WTC11 (cell line): ENCODE results near the gene TMPRSS6. TPM values are rescaled to one million over a fixed set of nuclear protein-coding genes. Genes with fewer than 3 reads are reported as not detected.

Experiments
- ATAC-seq: fragments of 200-7000 bp; cut with Tn5 transposase; 2 replicates; pipeline ENCODE4 v1.10.0; 2021; ENCODE audit warnings: mild to moderate bottlenecking, moderate library complexity
- CTCF ChIA-PET: fragments of 300-600 bp; sonication (Branson Sonifier 250); formaldehyde crosslinking; loops from one replicate; lab custom pipeline; 2021; ENCODE audit warnings: antibody characterized with exemption; lab: Charles Lee
- POLR2A ChIA-PET: fragments of 350-600 bp; sonication (Branson Sonifier 250); formaldehyde crosslinking; loops from one replicate; lab custom pipeline; 2021; ENCODE audit warnings: antibody characterized with exemption; lab: Charles Lee
- DNase-seq: peaks from one replicate; pipeline ENCODE4 v3.0.0; 2021; ENCODE audit warnings: low spot score
- H3K27ac Mint-ChIP-seq: 2 replicates; pipeline ENCODE4 v1.8.0; 2021; ENCODE audit warnings: mixed read lengths
- H3K27me3 Mint-ChIP-seq: 2 replicates; pipeline ENCODE4 v1.8.0; 2021; ENCODE audit warnings: low read depth, mild to moderate bottlenecking, moderate library complexity, mixed read lengths
- H3K36me3 Mint-ChIP-seq: 2 replicates; pipeline ENCODE4 v1.8.0; 2021; ENCODE audit warnings: mixed read lengths
- H3K4me1 Mint-ChIP-seq: 2 replicates; pipeline ENCODE4 v1.8.0; 2022; ENCODE audit warnings: mixed read lengths
- H3K4me3 Mint-ChIP-seq: 2 replicates; pipeline ENCODE4 v1.8.0; 2021; ENCODE audit warnings: mild to moderate bottlenecking, moderate library complexity, mixed read lengths
- H3K9me3 Mint-ChIP-seq: 2 replicates; pipeline ENCODE4 v1.8.0; 2021; ENCODE audit warnings: mixed read lengths
- ETV6 ChIP-seq: sonication (generic); formaldehyde crosslinking; IDR thresholded peaks from 2 replicates; pipeline ENCODE4 v1.8.1; 2022; ENCODE audit warnings: mild to moderate bottlenecking, missing genetic modification reagents
- FOXK1 ChIP-seq: sonication (generic); formaldehyde crosslinking; IDR thresholded peaks from 2 replicates; pipeline ENCODE4 v1.8.0; 2022; ENCODE audit warnings: mild to moderate bottlenecking, moderate library complexity, missing genetic modification reagents
- NR3C1 ChIP-seq: sonication (generic); formaldehyde crosslinking; conservative IDR thresholded peaks from 2 replicates; pipeline ENCODE4 v1.8.1; 2023; ENCODE audit warnings: low read depth, mild to moderate bottlenecking, missing genetic modification reagents
- ZNF263 ChIP-seq: sonication (generic); formaldehyde crosslinking; IDR thresholded peaks from 2 replicates; pipeline ENCODE4 v1.8.1; 2022; ENCODE audit warnings: low read depth, mild to moderate bottlenecking, moderate library complexity, missing genetic modification reagents
- ZNF671 ChIP-seq: fragments of 250-450 bp; sonication (Bioruptor Pico); IDR thresholded peaks from 2 replicates; pipeline ENCODE4 v1.8.0; 2021; ENCODE audit warnings: mild to moderate bottlenecking
- total RNA-seq: library from RNA; stranded (reverse); gene quantifications from 3 replicates; pipeline ENCODE4 v1.2.3, GENCODE V29; 2021
- TF ChIP-seq, protein P1 (sequence below): sonication (generic); formaldehyde crosslinking; conservative IDR thresholded peaks from 2 replicates; pipeline ENCODE4 v1.8.1; 2023; ENCODE audit warnings: mild to moderate bottlenecking, low read depth, missing genetic modification reagents, moderate library complexity
- TF ChIP-seq, protein P2 (sequence below): sonication (generic); formaldehyde crosslinking; IDR thresholded peaks from 2 replicates; pipeline ENCODE4 v1.8.0; 2022; ENCODE audit warnings: missing genetic modification reagents
- TF ChIP-seq, protein P3 (sequence below): sonication (generic); formaldehyde crosslinking; IDR thresholded peaks from 2 replicates; pipeline ENCODE4 v1.8.0; 2022; ENCODE audit warnings: mild to moderate bottlenecking, missing genetic modification reagents
- TF ChIP-seq, protein P4 (sequence below): fragments of 250-450 bp; sonication (Bioruptor Pico); IDR thresholded peaks from 2 replicates; pipeline ENCODE4 v1.9.0; 2021; ENCODE audit warnings: mild to moderate bottlenecking

The TMPRSS6 gene
- total RNA-seq, 1 experiment from 2014 or later, result 0.11 TPM

DNA sequence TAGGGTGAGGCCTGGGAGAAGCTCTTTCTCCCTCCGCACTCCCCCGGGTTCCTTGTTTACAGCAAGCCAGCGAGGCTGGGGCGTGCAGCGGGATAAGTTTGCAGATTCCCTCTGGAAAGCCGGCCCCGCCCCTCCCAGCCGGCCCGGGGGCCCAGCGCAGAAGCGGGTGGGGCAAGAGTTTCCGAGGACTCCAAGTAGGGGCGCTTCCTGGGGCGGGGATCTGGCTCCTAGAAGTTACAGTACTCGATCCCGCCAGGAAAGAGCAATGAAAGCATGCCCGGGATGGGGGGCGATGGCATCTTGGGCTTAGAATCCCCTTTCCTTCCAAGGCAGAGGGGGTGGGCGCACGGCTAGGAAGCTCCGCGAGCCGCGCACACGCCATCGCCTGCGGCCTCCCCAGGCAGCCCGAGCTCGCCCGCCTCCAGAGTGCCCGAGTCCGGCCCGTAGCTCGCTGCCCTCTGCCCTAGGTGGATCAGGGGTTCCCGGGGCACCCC, 90.7 kb downstream of the TMPRSS6 start (continued):
- TF ChIP-seq, protein P1, sequence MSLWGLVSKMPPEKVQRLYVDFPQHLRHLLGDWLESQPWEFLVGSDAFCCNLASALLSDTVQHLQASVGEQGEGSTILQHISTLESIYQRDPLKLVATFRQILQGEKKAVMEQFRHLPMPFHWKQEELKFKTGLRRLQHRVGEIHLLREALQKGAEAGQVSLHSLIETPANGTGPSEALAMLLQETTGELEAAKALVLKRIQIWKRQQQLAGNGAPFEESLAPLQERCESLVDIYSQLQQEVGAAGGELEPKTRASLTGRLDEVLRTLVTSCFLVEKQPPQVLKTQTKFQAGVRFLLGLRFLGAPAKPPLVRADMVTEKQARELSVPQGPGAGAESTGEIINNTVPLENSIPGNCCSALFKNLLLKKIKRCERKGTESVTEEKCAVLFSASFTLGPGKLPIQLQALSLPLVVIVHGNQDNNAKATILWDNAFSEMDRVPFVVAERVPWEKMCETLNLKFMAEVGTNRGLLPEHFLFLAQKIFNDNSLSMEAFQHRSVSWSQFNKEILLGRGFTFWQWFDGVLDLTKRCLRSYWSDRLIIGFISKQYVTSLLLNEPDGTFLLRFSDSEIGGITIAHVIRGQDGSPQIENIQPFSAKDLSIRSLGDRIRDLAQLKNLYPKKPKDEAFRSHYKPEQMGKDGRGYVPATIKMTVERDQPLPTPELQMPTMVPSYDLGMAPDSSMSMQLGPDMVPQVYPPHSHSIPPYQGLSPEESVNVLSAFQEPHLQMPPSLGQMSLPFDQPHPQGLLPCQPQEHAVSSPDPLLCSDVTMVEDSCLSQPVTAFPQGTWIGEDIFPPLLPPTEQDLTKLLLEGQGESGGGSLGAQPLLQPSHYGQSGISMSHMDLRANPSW (CRISPR knock-in tag), result no peak
- no peak for TF ChIP-seq ETV6 (CRISPR knock-in tag)
- TF ChIP-seq ZNF671, result no peak

DNA sequence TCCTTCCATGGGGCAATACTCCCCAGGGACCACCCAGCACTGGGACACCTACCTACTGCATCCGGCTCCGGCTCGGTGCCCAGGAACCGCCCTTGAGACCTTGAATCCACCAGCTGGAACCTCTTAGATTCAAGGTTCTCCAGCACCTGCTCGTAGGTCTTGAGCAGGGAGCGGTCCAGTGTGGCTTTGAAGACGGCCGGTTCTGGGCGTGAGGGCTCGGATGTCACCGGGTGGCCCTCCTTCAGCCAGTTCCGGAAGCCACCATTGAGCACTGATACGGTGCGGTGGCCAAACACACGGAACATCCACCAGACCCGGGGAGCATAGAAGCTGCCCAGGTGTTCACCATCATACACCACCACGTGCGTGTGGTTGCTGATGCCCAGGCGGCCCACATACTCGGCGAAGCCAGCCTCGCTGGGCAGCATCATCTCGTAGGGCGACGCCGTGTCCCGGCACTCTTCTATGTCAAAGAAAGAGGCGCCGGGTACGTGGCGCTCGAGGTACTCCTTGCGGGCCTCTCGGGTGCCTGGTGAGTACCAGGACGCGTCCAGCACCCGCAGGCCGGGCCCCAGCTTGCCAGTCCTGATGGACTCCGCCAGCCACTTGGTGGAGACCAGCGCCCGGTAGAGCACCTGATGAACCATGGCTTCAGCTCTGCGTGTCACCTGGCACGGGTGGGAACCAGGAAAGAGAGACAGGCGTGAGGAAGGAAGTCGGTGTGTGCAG, 91.3 kb downstream of the TMPRSS6 start:
- Mint-ChIP-seq H3K27ac (peak overlapping the region; percentile 87; the same call in 1 of the 2 replicates), H3K27me3 (no peaks in the 10 kb centered on the region), H3K4me3 (peak overlapping the region; percentile 89)
- CTCF ChIA-PET, result interaction anchor here (0.8 to 5.1 kb wide), 10 partner anchors 12 to 236 kb away, joined by 3 to 38 read pairs (median 6); partner anchors contain the start of gene KCTD17
- TF ChIP-seq NR3C1 (CRISPR knock-in tag), result no peak
- TF ChIP-seq, protein P2, sequence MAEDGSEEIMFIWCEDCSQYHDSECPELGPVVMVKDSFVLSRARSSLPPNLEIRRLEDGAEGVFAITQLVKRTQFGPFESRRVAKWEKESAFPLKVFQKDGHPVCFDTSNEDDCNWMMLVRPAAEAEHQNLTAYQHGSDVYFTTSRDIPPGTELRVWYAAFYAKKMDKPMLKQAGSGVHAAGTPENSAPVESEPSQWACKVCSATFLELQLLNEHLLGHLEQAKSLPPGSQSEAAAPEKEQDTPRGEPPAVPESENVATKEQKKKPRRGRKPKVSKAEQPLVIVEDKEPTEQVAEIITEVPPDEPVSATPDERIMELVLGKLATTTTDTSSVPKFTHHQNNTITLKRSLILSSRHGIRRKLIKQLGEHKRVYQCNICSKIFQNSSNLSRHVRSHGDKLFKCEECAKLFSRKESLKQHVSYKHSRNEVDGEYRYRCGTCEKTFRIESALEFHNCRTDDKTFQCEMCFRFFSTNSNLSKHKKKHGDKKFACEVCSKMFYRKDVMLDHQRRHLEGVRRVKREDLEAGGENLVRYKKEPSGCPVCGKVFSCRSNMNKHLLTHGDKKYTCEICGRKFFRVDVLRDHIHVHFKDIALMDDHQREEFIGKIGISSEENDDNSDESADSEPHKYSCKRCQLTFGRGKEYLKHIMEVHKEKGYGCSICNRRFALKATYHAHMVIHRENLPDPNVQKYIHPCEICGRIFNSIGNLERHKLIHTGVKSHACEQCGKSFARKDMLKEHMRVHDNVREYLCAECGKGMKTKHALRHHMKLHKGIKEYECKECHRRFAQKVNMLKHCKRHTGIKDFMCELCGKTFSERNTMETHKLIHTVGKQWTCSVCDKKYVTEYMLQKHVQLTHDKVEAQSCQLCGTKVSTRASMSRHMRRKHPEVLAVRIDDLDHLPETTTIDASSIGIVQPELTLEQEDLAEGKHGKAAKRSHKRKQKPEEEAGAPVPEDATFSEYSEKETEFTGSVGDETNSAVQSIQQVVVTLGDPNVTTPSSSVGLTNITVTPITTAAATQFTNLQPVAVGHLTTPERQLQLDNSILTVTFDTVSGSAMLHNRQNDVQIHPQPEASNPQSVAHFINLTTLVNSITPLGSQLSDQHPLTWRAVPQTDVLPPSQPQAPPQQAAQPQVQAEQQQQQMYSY (CRISPR knock-in tag), result peak; percentile 37; the same call in 1 of the 2 replicates
- TF ChIP-seq, all 79 proteins: peak for 1
- ATAC-seq, result no peak
- Mint-ChIP-seq H3K36me3 (no peaks in the 10 kb centered on the region; the same call in 1 of the 2 replicates), H3K4me1 (peaks cover 29% of the 10 kb centered on the region), H3K9me3 (no peaks in the 10 kb centered on the region)
- POLR2A ChIA-PET, result interaction anchor here (0.9 to 1.8 kb wide), 2 partner anchors 12 to 145 kb away, joined by 3 to 5 read pairs; no protein-coding TSS in a partner anchor
- DNase-seq, result no peak

DNA sequence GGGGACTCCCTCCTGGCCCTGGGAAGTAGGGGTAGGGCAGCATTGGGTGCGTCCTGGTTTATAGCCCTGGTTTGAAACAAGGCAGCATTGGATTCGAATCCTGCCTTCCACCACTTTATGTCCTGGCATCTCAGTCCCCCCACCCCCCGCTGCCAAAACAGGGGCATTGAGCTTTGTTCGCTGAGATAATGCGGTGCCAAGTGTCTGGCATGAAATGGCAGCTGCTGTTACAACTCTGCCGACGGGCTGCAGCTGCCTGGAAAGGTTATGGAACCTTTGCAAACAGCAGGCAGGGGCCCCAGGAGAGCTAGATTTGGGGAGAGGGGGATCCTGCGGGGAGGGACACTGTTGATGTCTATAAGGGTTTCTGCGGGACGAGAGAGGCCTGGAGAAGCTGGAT, 92.2 kb downstream of the TMPRSS6 start:
- POLR2A ChIA-PET, result no interaction called here
- H3K4me3 Mint-ChIP-seq, result no peak overlapping the region
- H3K4me1 Mint-ChIP-seq, result peaks cover 29% of the 10 kb centered on the region
- DNase-seq (no peak), ATAC-seq (no peak)
- H3K27me3 Mint-ChIP-seq, result no peaks in the 10 kb centered on the region
- no peaks in the 10 kb centered on the region; the same call in 1 of the 2 replicates for H3K36me3 Mint-ChIP-seq
- CTCF ChIA-PET, result interaction anchor here (1.1 to 4.9 kb wide), 4 partner anchors 19 to 40 kb away, joined by 3 to 13 read pairs (median 10); no protein-coding TSS in a partner anchor
- TF ChIP-seq, protein P3, sequence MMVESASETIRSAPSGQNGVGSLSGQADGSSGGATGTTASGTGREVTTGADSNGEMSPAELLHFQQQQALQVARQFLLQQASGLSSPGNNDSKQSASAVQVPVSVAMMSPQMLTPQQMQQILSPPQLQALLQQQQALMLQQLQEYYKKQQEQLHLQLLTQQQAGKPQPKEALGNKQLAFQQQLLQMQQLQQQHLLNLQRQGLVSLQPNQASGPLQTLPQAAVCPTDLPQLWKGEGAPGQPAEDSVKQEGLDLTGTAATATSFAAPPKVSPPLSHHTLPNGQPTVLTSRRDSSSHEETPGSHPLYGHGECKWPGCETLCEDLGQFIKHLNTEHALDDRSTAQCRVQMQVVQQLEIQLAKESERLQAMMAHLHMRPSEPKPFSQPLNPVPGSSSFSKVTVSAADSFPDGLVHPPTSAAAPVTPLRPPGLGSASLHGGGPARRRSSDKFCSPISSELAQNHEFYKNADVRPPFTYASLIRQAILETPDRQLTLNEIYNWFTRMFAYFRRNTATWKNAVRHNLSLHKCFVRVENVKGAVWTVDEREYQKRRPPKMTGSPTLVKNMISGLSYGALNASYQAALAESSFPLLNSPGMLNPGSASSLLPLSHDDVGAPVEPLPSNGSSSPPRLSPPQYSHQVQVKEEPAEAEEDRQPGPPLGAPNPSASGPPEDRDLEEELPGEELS (CRISPR knock-in tag), result no peak
- no peak for TF ChIP-seq FOXK1 (CRISPR knock-in tag)
- H3K9me3 Mint-ChIP-seq, result no peaks in the 10 kb centered on the region
- no peak overlapping the region for H3K27ac Mint-ChIP-seq

DNA sequence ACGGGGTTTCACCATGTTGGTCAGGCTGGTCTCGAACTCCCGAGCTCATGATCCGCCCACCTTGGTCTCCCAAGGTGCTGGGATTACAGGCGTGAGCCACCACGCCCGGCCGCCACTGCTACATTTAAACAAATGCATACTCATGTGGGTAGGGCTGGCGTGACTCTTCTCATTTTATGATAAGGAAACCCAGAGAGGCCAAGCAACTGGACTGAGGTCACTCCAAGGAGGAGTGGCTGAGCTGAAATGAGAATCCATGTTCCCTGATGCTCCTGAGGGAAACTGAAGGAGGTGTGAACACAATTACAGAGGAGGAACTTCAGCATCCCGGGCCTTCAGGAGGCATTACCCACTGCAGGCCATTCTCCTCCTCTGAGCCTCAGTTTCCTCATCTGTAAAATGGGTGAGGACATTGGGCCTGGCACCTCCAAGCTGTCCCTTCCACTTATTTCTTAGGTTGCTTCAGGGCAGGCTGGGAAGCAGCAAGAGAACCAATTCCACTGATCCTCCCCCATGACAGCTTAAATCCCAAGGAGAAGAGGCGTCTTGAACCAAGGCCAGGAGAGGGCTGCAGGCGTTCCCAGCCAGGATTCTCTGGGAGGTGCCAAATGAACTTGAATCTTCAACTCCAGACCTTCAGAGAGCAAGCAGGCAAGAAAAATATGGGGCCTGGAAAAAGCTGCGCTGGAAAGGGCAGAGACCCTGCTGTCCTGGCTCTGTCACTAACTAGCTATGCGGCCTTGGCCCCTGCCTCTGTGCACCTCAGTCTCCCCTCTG, 93.2 kb downstream of the TMPRSS6 start:
- H3K27me3 Mint-ChIP-seq, result no peaks in the 10 kb centered on the region; the same call in 1 of the 2 replicates
- DNase-seq (no peak), ATAC-seq (no peak)
- H3K36me3 Mint-ChIP-seq, result no peaks in the 10 kb centered on the region; the same call in 1 of the 2 replicates
- no peaks in the 10 kb centered on the region for H3K9me3 Mint-ChIP-seq
- TF ChIP-seq, protein P4, sequence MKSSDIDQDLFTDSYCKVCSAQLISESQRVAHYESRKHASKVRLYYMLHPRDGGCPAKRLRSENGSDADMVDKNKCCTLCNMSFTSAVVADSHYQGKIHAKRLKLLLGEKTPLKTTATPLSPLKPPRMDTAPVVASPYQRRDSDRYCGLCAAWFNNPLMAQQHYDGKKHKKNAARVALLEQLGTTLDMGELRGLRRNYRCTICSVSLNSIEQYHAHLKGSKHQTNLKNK (CRISPR knock-in tag), result no peak
- TF ChIP-seq ZNF263 (CRISPR knock-in tag), result 0 out of 2 replicates have a peak, but pooled peaks have one; percentile 18
- TF ChIP-seq, all 79 proteins: peak for 1
- Mint-ChIP-seq H3K27ac (no peak overlapping the region), H3K4me3 (no peak overlapping the region), H3K4me1 (peaks cover 23% of the 10 kb centered on the region)
- POLR2A ChIA-PET, result no interaction called here
- CTCF ChIA-PET, result interaction anchor here (0.8 to 4.9 kb wide), 5 partner anchors 18 to 183 kb away, joined by 3 to 13 read pairs (median 3); no protein-coding TSS in a partner anchor
